ENCODE data around the gene HMCN1. TPM values are rescaled to one million over a fixed set of nuclear protein-coding genes. Genes with fewer than 3 reads are reported as not detected.

HMCN1 gene
- total and polyA plus RNA-seq, 2 donors from 2014 or later, result 0.97 to 2.7 TPM

- FAIRE-seq (no peak), DNase-seq (no peak)
- TF ChIP-seq CTCF (IDR thresholded peaks at IDR 0.05; ENCODE audit: borderline replicate concordance, extremely low read depth, insufficient read depth), result no peak
- H3K27ac ChIP-seq (ENCODE audit: low read depth in 2 of 2, low read length in 2 of 2), result no peak overlapping the region
- no peak overlapping the region for H3K4me3 ChIP-seq (ENCODE audit: low read length in 3 of 3)
- H3K9ac ChIP-seq (ENCODE audit: low read length in 3 of 3), result no peak overlapping the region
- H3K36me3 ChIP-seq (ENCODE audit: control insufficient read depth in 2 of 3, insufficient read depth in 3 of 3, low read length in 3 of 3), result no peaks in the 10 kb centered on the region
- no peaks in the 10 kb centered on the region for H3K4me1 ChIP-seq (ENCODE audit: control insufficient read depth in 2 of 3, insufficient read depth in 2 of 3, low read depth in 1 of 3, low read length in 3 of 3)
- no peaks in the 10 kb centered on the region for H3K9me3 ChIP-seq (ENCODE audit: control insufficient read depth in 2 of 3, insufficient read depth in 1 of 3, low read length in 3 of 3)
- no peaks in the 10 kb centered on the region for H3K27me3 ChIP-seq (ENCODE audit: control insufficient read depth, insufficient read depth, low read length)
- intact Hi-C loops (cut with DNase I), result no loop called here
Measured at GRCh38 chr1:185969524-185969991, 235.4 kb downstream of the HMCN1 start.

GRCh38 chr1:185971688-185972087 is 237.5 kb downstream of the HMCN1 start:
- TF ChIP-seq CTCF (IDR thresholded peaks at IDR 0.05; ENCODE audit: borderline replicate concordance, extremely low read depth, insufficient read depth), result no peak
- FAIRE-seq, result no peak
- no peak overlapping the region for H3K9ac ChIP-seq (ENCODE audit: low read length in 3 of 3)

GRCh38 chr1:185972096-185972850 is 238.1 kb downstream of the HMCN1 start:
- Histone ChIP-seq H3K27me3 (ENCODE audit: control insufficient read depth, insufficient read depth, low read length) (no peaks in the 10 kb centered on the region), H3K36me3 (ENCODE audit: control insufficient read depth in 2 of 3, insufficient read depth in 3 of 3, low read length in 3 of 3) (no peaks in the 10 kb centered on the region), H3K27ac (ENCODE audit: low read depth in 2 of 2, low read length in 2 of 2) (no peak overlapping the region), H3K4me1 (ENCODE audit: control insufficient read depth in 2 of 3, insufficient read depth in 2 of 3, low read depth in 1 of 3, low read length in 3 of 3) (no peaks in the 10 kb centered on the region), H3K4me3 (ENCODE audit: low read length in 3 of 3) (no peak overlapping the region), H3K9me3 (ENCODE audit: control insufficient read depth in 2 of 3, insufficient read depth in 1 of 3, low read length in 3 of 3) (no peaks in the 10 kb centered on the region), H3K9ac (ENCODE audit: low read length in 3 of 3) (no peak overlapping the region)
- no peak for DNase-seq
- intact Hi-C loops (cut with DNase I), result no loop called here
- TF ChIP-seq CTCF (IDR thresholded peaks at IDR 0.05; ENCODE audit: borderline replicate concordance, extremely low read depth, insufficient read depth), result no peak
- no peak for FAIRE-seq

More at GRCh38 chr1:185971688-185972087, 237.5 kb downstream of the HMCN1 start:
- Histone ChIP-seq H3K36me3 (ENCODE audit: control insufficient read depth in 2 of 3, insufficient read depth in 3 of 3, low read length in 3 of 3) (no peaks in the 10 kb centered on the region), H3K27me3 (ENCODE audit: control insufficient read depth, insufficient read depth, low read length) (no peaks in the 10 kb centered on the region), H3K4me1 (ENCODE audit: control insufficient read depth in 2 of 3, insufficient read depth in 2 of 3, low read depth in 1 of 3, low read length in 3 of 3) (no peaks in the 10 kb centered on the region), H3K9me3 (ENCODE audit: control insufficient read depth in 2 of 3, insufficient read depth in 1 of 3, low read length in 3 of 3) (no peaks in the 10 kb centered on the region), H3K4me3 (ENCODE audit: low read length in 3 of 3) (no peak overlapping the region), H3K27ac (ENCODE audit: low read depth in 2 of 2, low read length in 2 of 2) (no peak overlapping the region)
- intact Hi-C loops (cut with DNase I), result no loop called here
- DNase-seq, result no peak

Data from kidney (tissue), 14 donors.